Stimulated activated CD8-positive, alpha-beta memory T cell treated with anti-CD3 and anti-CD28 coated beads, Interleukin-7, amount 100 ng/mL, for 48 hours (primary cell): Measurements from ENCODE around the gene CNOT10.

Experiments used
- DNase-seq, 2 donors: peaks; one replicate each; pipeline ENCODE4 v3.0.0-alpha.2; 2020; ENCODE audit warnings: low read depth in 1 of 2; ENCODE audit errors: extremely low read depth in 1 of 2

The CNOT10 gene

DNA sequence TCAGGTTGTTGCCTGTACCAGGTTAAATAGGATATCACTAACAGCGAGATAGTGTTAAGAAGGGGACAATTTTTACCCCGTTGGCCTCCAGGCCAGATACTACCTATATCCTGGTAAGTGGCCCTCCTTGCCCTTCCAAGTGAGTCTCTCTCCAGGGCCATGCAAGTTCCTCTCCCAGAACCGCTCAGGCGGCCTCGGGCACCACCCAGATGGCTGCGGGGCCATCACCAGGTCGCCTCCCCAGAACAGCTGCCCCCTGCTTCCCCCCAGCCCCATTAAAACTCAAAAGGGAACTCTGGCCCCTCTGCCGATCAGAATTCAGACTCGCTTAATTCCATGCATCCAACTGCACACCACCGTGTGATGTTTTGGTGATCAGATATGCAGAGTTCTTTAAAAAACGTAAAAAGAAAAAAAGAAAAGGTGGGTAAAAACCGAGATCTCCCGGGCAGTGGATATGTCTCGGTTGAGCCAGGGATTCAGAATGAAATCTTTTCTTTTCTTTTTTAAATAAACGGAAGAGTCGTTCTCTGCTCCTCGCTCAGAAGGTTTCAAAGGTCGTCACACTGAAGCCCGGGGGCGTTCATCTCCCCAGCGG lies 131.0 kb downstream of the CNOT10 start:
- no peak for DNase-seq

DNA sequence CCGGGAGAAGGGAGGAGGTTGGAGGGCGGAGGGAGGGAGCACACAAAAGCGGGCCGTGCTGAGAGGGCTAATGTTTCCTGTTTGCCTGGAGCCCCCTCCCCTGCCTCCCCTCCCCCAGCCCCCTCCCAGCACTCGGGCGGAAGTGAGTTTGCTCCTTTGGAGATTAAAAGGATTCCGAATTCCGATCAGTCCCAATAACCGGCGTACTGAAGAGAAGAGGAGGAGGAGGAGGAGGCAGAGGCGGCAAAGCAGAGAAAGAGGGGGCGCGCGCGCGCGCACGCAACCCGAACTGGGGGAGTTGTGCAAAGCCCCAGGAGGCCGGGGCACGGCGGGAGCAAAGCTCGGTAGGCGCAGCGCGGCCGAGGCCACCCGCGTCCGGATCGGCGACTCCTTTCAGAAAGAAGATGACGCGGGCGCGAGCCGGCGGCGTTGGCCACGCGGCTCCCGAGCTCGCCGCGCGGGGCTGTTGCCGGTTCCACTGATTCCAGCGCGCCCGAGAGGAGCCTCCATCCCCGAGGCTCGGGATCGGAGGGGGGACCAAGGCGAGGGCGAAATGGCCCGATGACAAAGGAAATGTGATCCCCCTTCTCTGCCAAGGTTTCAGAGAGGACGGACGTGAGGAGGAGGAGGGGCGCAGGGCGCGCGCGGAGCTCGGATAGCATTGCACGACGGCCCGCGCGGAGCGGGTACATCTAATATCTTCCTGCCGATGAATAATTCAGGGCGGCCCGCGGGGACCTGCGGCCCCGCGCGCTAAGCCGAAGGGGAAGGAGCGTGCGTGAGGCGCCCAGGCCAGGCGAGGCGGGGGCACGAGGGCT lies 131.7 kb downstream of the CNOT10 start:
- DNase-seq, result no peak

DNA sequence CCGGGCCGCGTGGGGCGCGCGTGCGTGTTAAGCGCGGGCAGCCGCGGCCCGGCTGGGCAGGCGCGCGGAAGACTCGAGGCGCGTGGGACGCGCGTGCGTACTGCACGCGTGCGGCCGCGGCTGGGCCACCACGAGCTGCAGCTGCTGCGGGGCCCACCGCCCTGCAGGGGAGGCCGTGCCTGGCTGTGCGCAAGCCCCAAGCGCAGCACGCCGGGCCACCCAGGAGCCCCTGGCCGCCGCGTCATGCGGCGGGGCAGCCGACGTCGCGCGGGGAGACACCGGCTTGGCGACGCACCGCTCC lies 132.2 kb downstream of the CNOT10 start:
- DNase-seq, result no peak

DNA sequence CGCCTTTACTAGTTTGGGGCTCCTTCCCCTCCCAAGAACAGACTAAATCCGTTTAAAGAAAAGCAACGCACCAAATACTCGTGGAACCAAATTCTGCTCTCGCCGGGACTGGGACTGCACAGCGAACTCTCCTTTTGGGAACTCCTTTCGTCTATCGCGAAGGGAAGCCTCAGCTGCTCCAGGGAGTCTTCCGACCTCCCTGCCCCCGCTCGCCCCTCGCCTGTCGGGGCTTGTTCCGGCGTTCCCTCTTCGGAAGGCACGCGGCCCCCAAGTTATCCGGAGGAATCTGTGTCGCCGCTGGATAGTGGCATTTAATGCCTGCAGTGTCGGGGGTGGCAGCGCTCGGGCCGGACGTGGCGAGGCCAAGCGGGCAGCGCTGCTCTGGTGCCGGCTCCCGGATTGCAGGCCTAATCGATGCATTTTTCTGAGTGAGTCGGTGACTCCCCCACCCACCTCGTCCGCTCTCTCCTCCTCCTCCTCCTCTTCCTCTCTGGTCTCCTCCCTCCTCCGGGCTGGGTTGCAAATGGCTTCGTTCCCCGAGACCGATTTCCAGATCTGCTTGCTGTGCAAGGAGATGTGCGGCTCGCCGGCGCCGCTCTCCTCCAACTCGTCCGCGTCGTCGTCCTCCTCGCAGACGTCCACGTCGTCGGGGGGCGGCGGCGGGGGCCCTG lies 132.7 kb downstream of the CNOT10 start, which contains the start of gene TRIM71:
TRIM71 (plus strand) TSS at position 440 of the 671 bp plus-strand sequence; CDS start at position 524, 84 bp downstream.
- DNase-seq, result no peak

DNA sequence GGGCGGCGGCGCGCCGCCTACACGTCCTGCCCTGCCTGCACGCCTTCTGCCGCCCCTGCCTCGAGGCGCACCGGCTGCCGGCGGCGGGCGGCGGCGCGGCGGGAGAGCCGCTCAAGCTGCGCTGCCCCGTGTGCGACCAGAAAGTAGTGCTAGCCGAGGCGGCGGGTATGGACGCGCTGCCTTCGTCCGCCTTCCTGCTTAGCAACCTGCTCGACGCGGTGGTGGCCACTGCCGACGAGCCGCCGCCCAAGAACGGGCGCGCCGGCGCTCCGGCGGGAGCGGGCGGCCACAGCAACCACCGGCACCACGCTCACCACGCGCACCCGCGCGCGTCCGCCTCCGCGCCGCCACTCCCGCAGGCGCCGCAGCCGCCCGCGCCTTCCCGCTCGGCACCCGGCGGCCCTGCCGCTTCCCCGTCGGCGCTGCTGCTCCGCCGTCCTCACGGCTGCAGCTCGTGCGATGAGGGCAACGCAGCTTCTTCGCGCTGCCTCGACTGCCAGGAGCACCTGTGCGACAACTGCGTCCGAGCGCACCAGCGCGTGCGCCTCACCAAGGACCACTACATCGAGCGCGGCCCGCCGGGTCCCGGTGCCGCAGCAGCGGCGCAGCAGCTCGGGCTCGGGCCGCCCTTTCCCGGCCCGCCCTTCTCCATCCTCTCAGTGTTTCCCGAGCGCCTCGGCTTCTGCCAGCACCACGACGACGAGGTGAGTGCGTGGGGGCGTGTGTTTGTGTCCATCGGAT lies 133.4 kb downstream of the CNOT10 start:
- no peak for DNase-seq

DNA sequence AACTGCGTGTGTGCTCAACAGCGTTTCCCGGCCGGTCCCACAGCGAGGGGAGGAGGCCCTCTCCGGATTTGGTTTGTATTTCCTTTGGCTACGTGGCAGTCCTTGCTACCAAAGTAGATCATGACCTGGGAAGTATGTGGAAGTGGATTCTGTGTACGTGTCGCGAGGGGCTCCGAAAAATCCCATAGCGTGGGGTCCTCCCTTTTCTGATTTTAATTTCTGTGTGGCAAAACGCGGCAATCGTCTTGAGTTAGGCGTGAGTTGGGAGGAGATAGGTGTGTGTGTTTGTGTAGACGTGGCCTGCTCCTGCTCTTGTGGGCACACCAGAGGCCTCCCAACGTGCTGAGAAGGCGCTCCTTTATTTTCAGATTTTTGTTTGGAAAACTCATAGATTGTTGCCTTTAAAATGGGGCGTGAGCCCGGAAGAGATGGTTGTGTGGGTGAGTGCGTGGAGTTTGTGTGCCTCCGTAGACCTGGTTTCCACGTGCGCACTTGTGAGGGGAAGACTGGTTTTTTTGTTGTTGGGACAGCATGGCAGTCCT lies 134.1 kb downstream of the CNOT10 start:
- DNase-seq, result no peak

DNA sequence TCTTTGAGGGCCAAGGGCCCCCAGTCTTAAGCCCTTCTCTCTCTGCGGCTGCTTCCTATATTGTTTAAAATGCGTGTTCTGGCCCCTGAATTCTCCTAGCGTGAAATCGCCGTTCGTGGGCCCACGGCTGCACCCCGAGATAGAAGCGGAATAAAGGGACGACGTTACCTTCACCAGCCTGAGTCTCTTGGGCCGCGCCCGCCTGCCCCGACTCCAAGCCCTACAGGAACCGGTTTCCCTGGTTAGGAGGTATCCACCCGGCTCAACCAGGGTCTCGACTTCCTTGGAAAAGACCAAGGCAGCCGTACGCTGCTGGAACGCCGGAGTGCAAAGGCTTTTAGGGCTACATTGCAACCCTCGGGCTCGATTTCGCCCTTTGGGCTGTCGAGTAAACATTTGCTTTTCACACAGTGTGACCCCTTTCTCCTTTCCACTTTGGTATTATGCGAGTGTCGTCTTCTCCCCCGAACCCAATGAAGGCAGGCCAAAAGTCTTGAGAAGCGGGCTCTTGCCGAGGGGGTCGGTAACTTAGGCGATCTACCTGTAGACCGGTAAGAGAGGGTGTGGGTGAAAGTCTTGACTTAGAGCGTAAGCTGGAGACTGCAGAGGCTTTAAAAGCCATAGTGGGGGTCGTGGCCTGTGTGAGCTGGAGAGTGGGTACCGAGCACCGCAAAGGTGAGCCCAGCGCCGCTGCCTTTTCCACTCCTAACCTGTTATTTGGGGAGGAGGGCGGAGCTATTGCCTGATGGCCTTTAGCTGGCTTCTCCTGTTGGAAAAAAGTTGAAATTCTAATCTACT lies 134.8 kb downstream of the CNOT10 start:
- DNase-seq, result no peak

DNA sequence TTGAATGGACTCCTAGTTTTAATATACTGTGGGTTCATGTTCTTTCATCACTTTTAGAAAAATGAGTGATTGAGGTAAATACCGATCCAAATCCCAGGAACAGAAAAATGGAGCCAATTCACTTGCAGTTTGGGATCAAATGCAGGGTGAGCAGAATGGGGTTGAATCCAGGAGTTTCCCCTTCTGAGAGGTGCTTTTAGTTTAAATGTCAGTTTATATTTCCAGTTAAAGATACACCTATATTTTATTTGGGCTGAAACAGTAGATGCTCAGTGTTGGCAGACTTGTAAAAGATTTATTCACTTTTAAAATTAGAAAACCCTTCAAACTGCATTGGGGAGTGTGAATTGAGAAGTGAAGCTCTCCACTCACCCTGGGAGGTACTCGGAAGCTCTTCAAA lies 135.4 kb downstream of the CNOT10 start:
- no peak for DNase-seq

DNA sequence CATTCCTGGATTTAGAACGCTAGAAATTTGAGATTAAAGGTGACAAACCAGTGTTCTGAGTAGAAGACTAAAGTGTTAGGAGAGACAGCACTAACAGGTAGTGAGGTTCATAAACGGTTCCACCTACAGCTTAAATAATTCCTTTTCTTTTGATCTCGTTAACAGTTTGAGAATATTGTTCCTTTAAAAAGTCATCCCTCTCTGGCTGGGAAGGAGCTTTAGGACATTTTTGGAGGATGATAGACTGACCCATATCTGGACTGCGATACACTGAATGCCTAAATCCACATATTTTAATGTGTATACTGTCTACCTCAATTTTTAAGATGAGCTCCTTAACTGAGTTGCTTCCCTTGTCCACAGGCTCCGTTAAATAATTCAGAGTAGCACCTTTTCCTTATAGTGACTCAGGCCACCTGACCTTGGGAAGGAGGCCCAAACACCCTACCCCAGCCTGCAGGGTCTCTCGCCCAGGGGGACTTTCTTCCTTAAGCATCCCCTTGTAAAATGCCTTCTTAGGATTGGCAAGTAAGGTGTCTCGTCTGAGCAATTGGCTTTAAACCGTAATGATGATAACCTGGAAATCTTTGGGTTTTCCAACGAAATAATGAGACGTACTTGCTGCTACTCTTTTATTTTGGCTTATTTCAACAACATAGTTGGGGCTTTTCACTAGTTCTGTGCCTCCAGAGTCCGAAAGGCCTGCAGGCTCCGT lies 136.1 kb downstream of the CNOT10 start:
- no peak for DNase-seq

DNA sequence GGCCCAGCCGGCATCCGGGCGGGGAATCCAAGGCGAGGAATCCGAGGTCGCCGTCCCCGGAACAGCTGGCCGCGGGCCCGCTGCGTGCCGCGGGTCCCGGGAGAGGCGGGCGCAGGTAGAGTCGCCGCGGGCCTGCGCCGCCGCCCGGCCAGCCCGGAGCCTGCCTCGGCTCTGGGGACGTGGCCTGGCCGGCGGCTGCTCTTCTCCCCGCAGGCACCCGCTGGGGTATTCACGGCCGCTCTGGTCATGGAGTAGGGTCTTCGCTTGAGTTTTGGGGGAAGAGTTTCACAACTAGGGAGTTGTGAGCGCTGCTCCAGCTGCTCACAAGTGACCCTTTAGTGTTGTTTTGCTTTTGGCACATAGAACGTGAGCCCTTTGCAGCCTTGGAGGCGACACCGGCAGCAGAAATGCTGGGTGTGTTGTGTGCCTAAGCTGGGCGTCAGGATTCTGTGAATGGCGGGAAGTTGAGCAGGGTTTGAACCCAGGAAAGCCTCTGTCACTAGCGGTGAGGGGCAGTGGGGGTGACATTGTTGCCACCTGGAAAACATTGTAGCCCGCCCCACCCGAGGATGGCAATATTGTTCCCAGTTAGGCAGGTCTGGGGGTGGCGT lies 136.8 kb downstream of the CNOT10 start:
- DNase-seq, result no peak

DNA sequence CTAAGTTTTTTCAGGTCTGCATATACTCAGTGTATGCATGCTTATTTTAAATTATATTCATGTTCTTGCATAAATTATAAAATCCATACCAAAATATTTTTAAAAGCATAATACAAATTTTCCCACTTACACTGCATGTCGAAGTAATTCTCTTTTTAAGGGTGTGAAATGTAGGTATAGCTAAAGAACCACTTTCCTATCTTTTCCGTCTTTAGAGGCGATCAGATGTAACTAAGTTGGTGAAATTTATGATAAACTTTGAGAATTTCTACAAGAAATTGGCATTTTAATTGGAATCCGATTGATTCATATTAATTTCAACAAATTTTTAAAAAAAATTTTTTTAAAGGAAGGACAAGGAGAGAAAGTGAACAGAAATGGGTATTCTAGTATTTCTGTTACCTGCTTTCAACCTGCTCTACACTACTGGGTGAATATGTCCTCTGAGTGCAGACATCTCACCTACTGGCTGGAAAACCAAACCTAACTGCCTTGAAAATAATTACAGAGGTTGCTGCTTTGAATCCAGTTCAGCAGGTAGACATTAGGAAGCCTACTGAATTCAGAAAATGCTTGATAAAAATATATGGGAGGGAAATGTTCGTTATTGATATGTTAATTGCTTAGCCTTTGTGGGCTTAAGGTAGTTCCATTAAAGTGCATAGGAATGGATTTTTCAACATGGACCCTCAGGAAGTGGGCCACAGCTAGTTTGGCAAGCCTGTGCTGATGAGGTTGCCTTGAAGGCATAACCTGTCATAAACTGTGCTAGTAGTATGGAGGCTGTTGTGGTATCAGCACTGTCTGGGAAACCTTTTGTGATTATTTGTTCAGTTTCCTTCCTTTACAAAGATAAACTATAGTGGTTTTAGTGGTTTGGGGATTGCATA lies 137.9 kb downstream of the CNOT10 start:
- DNase-seq, result no peak
